Spleen (tissue), 11 donors: Measurements from ENCODE around the gene EML6. TPM values are rescaled to one million over a fixed set of nuclear protein-coding genes. Genes with fewer than 3 reads are reported as not detected.

Experiments used
- DNase-seq: peaks from one replicate; pipeline ENCODE4 v3.0.0-alpha.2; 2020
- H3K27ac ChIP-seq, 8 donors: fragments of 200-600 bp; sonication (generic) in 7 of 8; 1 replicate in 4 of 8; 2 replicates in 4 of 8; pipeline versions ENCODE4 v1.5.0 to v1.8.0; 2016 to 2021; ENCODE audit warnings: inconsistent platforms in 4 of 8, mild to moderate bottlenecking in 4 of 8, moderate library complexity in 1 of 8
- H3K27me3 ChIP-seq, 7 donors: fragments of 200-600 bp; sonication (generic) in 6 of 7; replicated peaks in 1 of 7; 1 replicate in 4 of 7; 2 replicates in 3 of 7; pipeline versions ENCODE4 v1.5.0 to v1.8.0; 2016 to 2021; ENCODE audit warnings: inconsistent platforms in 3 of 7, mild to moderate bottlenecking in 1 of 7
- H3K36me3 ChIP-seq, 6 donors: fragments of 200-600 bp; sonication (generic) in 5 of 6; 1 replicate in 4 of 6; 2 replicates in 2 of 6; pipeline versions ENCODE4 v1.5.0 to v1.8.0; 2016 to 2021; ENCODE audit warnings: inconsistent platforms in 2 of 6
- H3K4me1 ChIP-seq, 6 donors: fragments of 200-600 bp; sonication (generic) in 5 of 6; 1 replicate in 3 of 6; 2 replicates in 3 of 6; pipeline versions ENCODE4 v1.5.0 to v1.8.0; 2016 to 2021; ENCODE audit warnings: inconsistent platforms in 3 of 6
- H3K4me3 ChIP-seq, 8 donors: fragments of 200-600 bp; sonication (generic) in 7 of 8; 1 replicate in 4 of 8; 2 replicates in 4 of 8; pipeline versions ENCODE4 v1.5.0 to v1.8.0; 2016 to 2021; ENCODE audit warnings: inconsistent platforms in 4 of 8, mild to moderate bottlenecking in 4 of 8, moderate library complexity in 2 of 8
- H3K9me3 ChIP-seq, 8 donors: fragments of 200-600 bp; sonication (generic) in 7 of 8; 1 replicate in 4 of 8; 2 replicates in 4 of 8; pipeline versions ENCODE4 v1.5.0 to v1.8.0; 2016 to 2021; ENCODE audit warnings: inconsistent platforms in 4 of 8
- POLR2A ChIP-seq, 3 donors: fragments of 450-650 bp; IDR thresholded peaks; one replicate each; pipeline ENCODE4 v1.5.1; 2017; ENCODE audit warnings: antibody characterized with exemption in 3 of 3, mild to moderate bottlenecking in 1 of 3
- POLR2AphosphoS5 ChIP-seq, 3 donors: sonication (generic); formaldehyde crosslinking; IDR thresholded peaks; one replicate each; pipeline ENCODE4 v1.5.1; 2017; ENCODE audit warnings: antibody characterized with exemption in 3 of 3
- WGBS, 5 donors: extraction: QIAGEN DNeasy Blood & Tissue Kit in 3 of 5; methylation state at CpG; one replicate each; pipeline versions ENCODE4 v1.1.5 to v1.1.7; 2013 to 2018; 5-methylcytosine and 5-hydroxymethylcytosine counted together
- intact Hi-C: fragments of 100-400 bp; cut with DNase I; formaldehyde crosslinking; loops from one replicate; pipeline ENCODE4 v1.15.0; 2023; ENCODE audit warnings: low total_unique reads
- polyA plus RNA-seq, 3 donors: library from polyadenylated mRNA; stranded (reverse); fragments of 200-250 nt; gene quantifications; one replicate each; pipeline ENCODE4 v1.2.1, GENCODE V29; 2013
- total RNA-seq, 7 donors: library from RNA; depleted of rRNA in 3 of 7; stranded (reverse); fragments of >200 nt in 3 of 7; fragmentation: NEBNext Ultra II Directional in 4 of 7; extraction: Animal tissue kit (Norgen Biotek cat#: 25700) in 4 of 7; gene quantifications; one replicate each; pipeline versions ENCODE4 v1.1.0 to v1.2.1, GENCODE V29; 2016 to 2021
- TF ChIP-seq, protein P1 (sequence below), 11 experiments: fragments of 200-600 bp in 7 of 11; fragments of 450-650 bp in 4 of 11; sonication (generic) in 4 of 11; IDR thresholded peaks in 8 of 11; conservative IDR thresholded peaks in 3 of 11; 1 replicate in 7 of 11; 2 replicates in 4 of 11; pipeline versions ENCODE4 v1.4.0 to v1.8.0; 2016 to 2021; ENCODE audit warnings: antibody characterized with exemption in 11 of 11, inconsistent platforms in 4 of 11, mild to moderate bottlenecking in 1 of 11
- donor health status: healthy with polysubstance abuse.
- donor health status: DM: no; HTN: no; CAD: no; lungs with moderate emphysema.
- donor health status: DM: no; HTN: no; CAD: no.
- donor health status: Bipolar disorder and iron deficiency.
- donor health status: healthy.
- donor health status: DM: no; HTN: no; CAD: no.
- donor health status: DM: yes; HTN: yes; CAD: no.

Gene EML6
- total and polyA plus RNA-seq, 10 donors, result 4.7 to 18.2 (median 7.6) TPM

DNA sequence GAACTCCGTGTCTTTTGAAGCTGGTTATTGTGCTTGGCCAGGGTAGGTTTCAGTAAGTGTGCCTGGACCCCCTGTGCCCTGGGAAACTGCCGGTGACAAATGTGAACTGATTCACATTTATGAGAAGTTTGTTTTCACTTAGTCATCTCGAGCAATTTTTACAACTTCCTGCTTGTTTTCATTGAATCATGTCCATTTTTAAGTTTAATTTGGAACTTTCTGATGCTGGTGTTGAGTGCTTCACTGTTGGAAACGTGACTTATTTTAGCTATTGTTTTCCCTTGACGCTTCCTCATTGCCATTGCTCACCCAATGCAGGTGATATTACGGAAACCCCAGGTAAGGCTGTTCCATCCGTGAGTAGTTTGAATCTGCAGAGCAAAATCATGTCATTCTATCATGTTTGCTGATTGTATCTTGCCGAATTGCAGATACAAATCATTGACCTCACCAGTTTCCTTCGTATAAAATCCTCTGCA, 229.6 kb downstream of the EML6 start:
- no peaks in the 10 kb centered on the region for H3K4me1 ChIP-seq
- intact Hi-C loops, result no loop called here
- 57 to 67% (median 59%) methylated on average over 9 of the region's 9 CpGs for WGBS, 5 donors
- TF ChIP-seq, protein P1, sequence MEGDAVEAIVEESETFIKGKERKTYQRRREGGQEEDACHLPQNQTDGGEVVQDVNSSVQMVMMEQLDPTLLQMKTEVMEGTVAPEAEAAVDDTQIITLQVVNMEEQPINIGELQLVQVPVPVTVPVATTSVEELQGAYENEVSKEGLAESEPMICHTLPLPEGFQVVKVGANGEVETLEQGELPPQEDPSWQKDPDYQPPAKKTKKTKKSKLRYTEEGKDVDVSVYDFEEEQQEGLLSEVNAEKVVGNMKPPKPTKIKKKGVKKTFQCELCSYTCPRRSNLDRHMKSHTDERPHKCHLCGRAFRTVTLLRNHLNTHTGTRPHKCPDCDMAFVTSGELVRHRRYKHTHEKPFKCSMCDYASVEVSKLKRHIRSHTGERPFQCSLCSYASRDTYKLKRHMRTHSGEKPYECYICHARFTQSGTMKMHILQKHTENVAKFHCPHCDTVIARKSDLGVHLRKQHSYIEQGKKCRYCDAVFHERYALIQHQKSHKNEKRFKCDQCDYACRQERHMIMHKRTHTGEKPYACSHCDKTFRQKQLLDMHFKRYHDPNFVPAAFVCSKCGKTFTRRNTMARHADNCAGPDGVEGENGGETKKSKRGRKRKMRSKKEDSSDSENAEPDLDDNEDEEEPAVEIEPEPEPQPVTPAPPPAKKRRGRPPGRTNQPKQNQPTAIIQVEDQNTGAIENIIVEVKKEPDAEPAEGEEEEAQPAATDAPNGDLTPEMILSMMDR (IDR thresholded peaks at IDR 0.05 in 8 of 11, conservative IDR thresholded peaks at IDR 0.05 in 3 of 11), result no peak
- no peak for TF ChIP-seq POLR2A (IDR thresholded peaks at IDR 0.05)
- TF ChIP-seq POLR2AphosphoS5 (IDR thresholded peaks at IDR 0.05), result no peak
- no peaks in the 10 kb centered on the region for H3K9me3 ChIP-seq
- no peak overlapping the region for H3K4me3 ChIP-seq
- no peak for DNase-seq
- H3K36me3 ChIP-seq, result no peaks in the 10 kb centered on the region
- no peak overlapping the region for H3K27ac ChIP-seq
- no peaks in the 10 kb centered on the region for H3K27me3 ChIP-seq

DNA sequence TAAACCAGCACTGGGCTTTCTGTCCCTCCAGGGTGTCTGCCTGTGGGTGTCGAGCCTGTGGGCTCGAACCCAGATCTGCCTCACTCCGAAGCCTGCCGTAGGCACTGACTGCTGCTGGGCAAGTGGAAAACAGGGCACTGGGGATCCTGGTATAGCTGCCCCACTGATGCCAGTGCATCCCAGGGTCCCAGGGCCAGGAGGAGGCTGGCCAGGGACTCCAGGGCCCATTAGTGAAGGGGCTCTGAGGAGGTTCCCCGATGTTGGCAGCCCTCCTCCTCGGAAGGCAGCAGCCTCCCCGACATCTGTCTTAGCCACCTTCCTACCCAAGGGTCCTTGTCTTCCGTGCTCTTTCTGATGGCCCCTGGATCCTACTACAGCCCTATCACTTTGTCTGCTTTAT, 230.7 kb downstream of the EML6 start:
- no peaks in the 10 kb centered on the region for H3K36me3 ChIP-seq
- no peaks in the 10 kb centered on the region for H3K9me3 ChIP-seq
- peak; percentile 56 for DNase-seq
- WGBS, 5 donors, result 82 to 94% (median 89%) methylated on average over 4 to 8 of the region's 8 CpGs
- TF ChIP-seq, protein P1 (IDR thresholded peaks at IDR 0.05 in 8 of 11, conservative IDR thresholded peaks at IDR 0.05 in 3 of 11), result no peak
- TF ChIP-seq POLR2A (IDR thresholded peaks at IDR 0.05) (no peak), POLR2AphosphoS5 (IDR thresholded peaks at IDR 0.05) (no peak)
- no peak overlapping the region for H3K27ac ChIP-seq
- no peaks in the 10 kb centered on the region for H3K4me1 ChIP-seq
- no peak overlapping the region for H3K4me3 ChIP-seq
- intact Hi-C loops, result no loop called here
- no peaks in the 10 kb centered on the region for H3K27me3 ChIP-seq

DNA sequence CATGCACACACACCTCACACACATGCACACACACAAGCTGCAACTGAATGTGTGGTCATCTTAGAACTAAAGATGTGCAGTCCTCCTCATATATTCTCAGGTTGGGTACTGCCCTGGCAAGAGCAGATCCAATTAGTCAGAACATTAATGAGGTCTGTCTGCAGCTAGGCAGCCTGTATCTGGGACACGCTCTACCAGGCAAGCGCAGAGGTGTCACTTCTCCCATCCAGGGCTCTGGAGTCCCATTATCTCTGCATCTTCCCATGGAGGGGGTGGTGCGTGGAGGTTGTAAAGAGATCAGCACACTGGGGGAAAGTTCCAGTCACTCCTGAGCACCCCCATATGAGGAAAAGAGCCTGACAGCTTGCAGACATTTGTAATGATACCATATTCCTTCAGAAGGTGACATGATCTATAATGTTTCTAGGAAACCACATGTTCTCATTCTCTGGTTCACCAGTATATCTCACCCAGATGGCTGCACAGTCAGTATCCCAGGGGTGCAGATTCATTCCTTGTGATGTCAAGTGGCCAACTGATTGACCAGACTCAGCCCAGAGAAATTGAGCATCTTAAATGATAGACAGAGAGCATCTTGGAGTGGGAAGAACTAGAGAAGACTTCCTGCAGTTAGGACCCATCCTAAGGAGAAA, 231.4 kb downstream of the EML6 start:
- no peak for DNase-seq
- no peaks in the 10 kb centered on the region for H3K4me1 ChIP-seq
- no peak overlapping the region for H3K27ac ChIP-seq
- H3K4me3 ChIP-seq, result no peak overlapping the region
- H3K9me3 ChIP-seq, result no peaks in the 10 kb centered on the region
- no peaks in the 10 kb centered on the region for H3K27me3 ChIP-seq
- no peaks in the 10 kb centered on the region for H3K36me3 ChIP-seq
- TF ChIP-seq POLR2AphosphoS5 (IDR thresholded peaks at IDR 0.05) (no peak), POLR2A (IDR thresholded peaks at IDR 0.05) (no peak)
- TF ChIP-seq, protein P1 (IDR thresholded peaks at IDR 0.05 in 8 of 11, conservative IDR thresholded peaks at IDR 0.05 in 3 of 11), result no peak
- 88 to 100% (median 94%) methylated on average over 3 of the region's 3 CpGs for WGBS, 5 donors
- intact Hi-C loops, result no loop called here

DNA sequence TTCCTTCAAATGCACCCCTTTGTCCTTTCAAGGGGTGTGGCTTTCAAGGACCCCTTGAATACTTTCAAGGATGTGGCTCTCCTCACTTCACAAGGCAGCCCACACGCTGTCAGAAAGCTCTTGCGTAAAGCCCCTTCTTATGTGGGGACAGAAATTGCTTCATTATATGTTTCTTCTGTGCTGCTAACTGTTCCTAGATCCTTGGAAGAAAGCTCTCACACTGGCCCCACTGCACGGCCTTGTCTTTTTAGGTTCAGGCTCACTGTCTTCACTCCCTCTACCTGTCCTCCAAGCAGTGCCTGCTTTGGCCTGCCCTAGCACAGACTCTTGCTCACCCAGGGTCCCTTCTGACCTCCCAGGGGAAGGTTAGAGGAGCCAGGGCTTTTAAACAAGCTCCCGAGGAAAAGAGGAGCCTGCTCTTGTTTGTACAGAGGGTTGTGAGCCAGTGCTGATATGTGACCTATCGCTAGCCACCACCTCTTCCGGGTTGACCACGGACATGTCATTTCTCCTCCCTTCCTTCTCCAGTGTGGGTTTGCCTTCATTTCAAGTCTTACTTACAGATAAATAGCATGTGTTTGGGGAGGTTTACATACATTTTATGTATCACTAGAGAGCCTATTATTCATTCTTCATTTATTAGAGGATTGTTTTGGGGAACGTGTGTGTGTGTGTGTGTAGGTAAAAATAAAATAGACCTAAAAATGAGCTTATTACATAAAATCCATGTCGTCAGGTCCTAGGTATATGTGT, 232.1 kb downstream of the EML6 start:
- H3K4me3 ChIP-seq, result no peak overlapping the region
- WGBS, 5 donors, result 58 to 72% (median 67%) methylated on average over 9 of the region's 9 CpGs
- no peaks in the 10 kb centered on the region for H3K27me3 ChIP-seq
- intact Hi-C loops, result no loop called here
- no peaks in the 10 kb centered on the region for H3K4me1 ChIP-seq
- DNase-seq, result no peak
- H3K36me3 ChIP-seq, result no peaks in the 10 kb centered on the region
- H3K9me3 ChIP-seq, result no peaks in the 10 kb centered on the region
- no peak overlapping the region for H3K27ac ChIP-seq
- TF ChIP-seq POLR2A (IDR thresholded peaks at IDR 0.05) (no peak), POLR2AphosphoS5 (IDR thresholded peaks at IDR 0.05) (no peak)
- TF ChIP-seq, protein P1 (IDR thresholded peaks at IDR 0.05 in 8 of 11, conservative IDR thresholded peaks at IDR 0.05 in 3 of 11), result no peak
